Adrenal gland (tissue), 12 donors: ENCODE results near the gene ALKBH8. TPM values are rescaled to one million over a fixed set of nuclear protein-coding genes. Genes with fewer than 3 reads are reported as not detected.
A peak's percentile ranks its signal among the peaks of the same experiment; 100 is the strongest.

Experiments
- DNase-seq, 7 donors: peaks; one replicate each; pipeline ENCODE4 v3.0.0-alpha.2; 2019 to 2020
- H3K27ac ChIP-seq, 5 donors: fragments of 200-600 bp; sonication (generic) in 4 of 5; 1 replicate in 3 of 5; 2 replicates in 2 of 5; pipeline versions ENCODE4 v1.5.1 to v1.8.0; 2016 to 2020; ENCODE audit warnings: mild to moderate bottlenecking in 1 of 5
- H3K27me3 ChIP-seq: fragments of 200-600 bp; 2 replicates; pipeline ENCODE4 v1.8.0; 2021
- H3K36me3 ChIP-seq, 2 donors: fragments of 200-600 bp; replicated peaks in 1 of 2; 1 replicate in 1 of 2; 2 replicates in 1 of 2; pipeline versions ENCODE4 v1.5.1 to v1.8.0; 2018 to 2022
- H3K4me1 ChIP-seq, 2 donors: fragments of 200-600 bp; replicated peaks in 1 of 2; 1 replicate in 1 of 2; 2 replicates in 1 of 2; pipeline versions ENCODE4 v1.5.1 to v1.8.0; 2018 to 2021
- H3K4me3 ChIP-seq, 4 donors: fragments of 200-600 bp; sonication (generic) in 3 of 4; one replicate each; pipeline ENCODE4 v1.5.1; 2016 to 2018
- H3K9me3 ChIP-seq, 3 donors: fragments of 200-600 bp; sonication (generic) in 1 of 3; replicated peaks in 1 of 3; 1 replicate in 2 of 3; 2 replicates in 1 of 3; pipeline versions ENCODE4 v1.5.1 to v1.8.0; 2016 to 2021
- CTCF ChIP-seq, 6 experiments: fragments of 450-650 bp in 4 of 6; fragments of 200-600 bp in 2 of 6; sonication (generic) in 1 of 6; IDR thresholded peaks; 1 replicate in 5 of 6; 2 replicates in 1 of 6; pipeline versions ENCODE4 v1.5.1 to v1.8.0; 2016 to 2021; ENCODE audit warnings: antibody characterized with exemption in 6 of 6, mild to moderate bottlenecking in 2 of 6, moderate library complexity in 1 of 6
- POLR2A ChIP-seq, 2 donors: fragments of 450-650 bp; IDR thresholded peaks; one replicate each; pipeline ENCODE4 v1.6.1; 2017; ENCODE audit warnings: antibody characterized with exemption in 2 of 2, mild to moderate bottlenecking in 2 of 2, moderate library complexity in 1 of 2
- WGBS, 4 donors: extraction: QIAGEN DNeasy Blood & Tissue Kit in 2 of 4; methylation state at CpG; one replicate each; pipeline versions ENCODE4 v1.1.5 to v1.1.7; 2013 to 2017; 5-methylcytosine and 5-hydroxymethylcytosine counted together
- intact Hi-C, 2 donors: fragments of 100-400 bp; cut with DNase I; formaldehyde crosslinking; loops; one replicate each; pipeline versions ENCODE4 v1.14.1 to v1.15.0; 2022 to 2023
- polyA plus RNA-seq, 3 donors: library from polyadenylated mRNA; stranded (reverse); fragments of 200-250 nt in 2 of 3; fragments of 350-450 nt in 1 of 3; fragmentation: Illumina TruSeq in 1 of 3; extraction: RNeasy Lipid Tissue Mini Kit (QIAGEN cat#74804) in 1 of 3; gene quantifications; one replicate each; pipeline ENCODE4 v1.2.3, GENCODE V29; 2013 to 2014
- total RNA-seq, 9 donors: library from RNA; depleted of rRNA in 4 of 9; stranded (reverse); fragments of >200 nt in 4 of 9; fragments of 120-200 nt in 1 of 9; fragmentation: NEBNext Ultra II Directional in 1 of 9; extraction: Animal tissue kit (Norgen Biotek cat#: 25700) in 1 of 9; gene quantifications; one replicate each; pipeline versions ENCODE4 v1.1.0 to v1.2.4, GENCODE V29; 2013 to 2023
- donor health status: healthy with polysubstance abuse.
- donor health status: Bipolar disorder and iron deficiency.
- donor health status: DM: yes; HTN: yes; CAD: no.
- donor health status: DM: no; HTN: no; CAD: no.
- donor health status: DM: no; HTN: no; CAD: no.
- donor health status: DM: yes; HTN: yes; CAD: no.

The ALKBH8 gene
- total and polyA plus RNA-seq, 12 donors = 2.5 to 9.5 (median 5.5) TPM

- Histone ChIP-seq H3K9me3 (no peaks in the 10 kb centered on the region), H3K4me1 (no peaks in the 10 kb centered on the region), H3K36me3 (no peaks in the 10 kb centered on the region), H3K4me3 (no peak overlapping the region), H3K27ac (no peak overlapping the region), H3K27me3 (no peaks in the 10 kb centered on the region)
- peak in 2 of 7 donors; percentile 24 to 38 for DNase-seq
- no peak for TF ChIP-seq CTCF (IDR thresholded peaks at IDR 0.05)
- TF ChIP-seq POLR2A (IDR thresholded peaks at IDR 0.05) = no peak
- 83 to 100% (median 93%) methylated on average over 1 of the region's 1 CpG for WGBS, 4 donors
- intact Hi-C loops = no loop called here
Measured at GRCh38 chr11:107493117-107493516, 72.4 kb downstream of the ALKBH8 start.

DNA sequence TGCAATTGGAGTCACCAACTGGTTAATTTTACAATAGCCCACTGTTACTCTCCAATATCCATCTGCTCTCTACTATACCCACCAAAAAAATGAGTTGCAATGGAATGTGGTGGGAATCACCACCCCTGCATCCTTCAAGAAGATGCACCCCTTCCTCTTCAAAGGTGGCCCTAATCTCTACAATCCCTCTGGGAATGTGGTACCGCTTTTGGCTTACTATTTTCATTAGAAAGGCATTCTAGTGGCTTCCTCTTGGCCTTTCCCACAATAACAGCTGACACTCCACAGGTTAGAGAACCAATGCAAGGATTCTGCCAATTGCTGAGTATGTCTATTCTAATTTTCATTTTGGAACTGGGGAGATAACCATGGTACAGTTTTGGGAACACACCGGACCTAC is 74.7 kb downstream of the ALKBH8 start:
- intact Hi-C loops = no loop called here
- Histone ChIP-seq H3K36me3 (no peaks in the 10 kb centered on the region), H3K9me3 (no peaks in the 10 kb centered on the region), H3K27me3 (peaks cover 4% of the 10 kb centered on the region), H3K27ac (no peak overlapping the region), H3K4me1 (no peaks in the 10 kb centered on the region), H3K4me3 (no peak overlapping the region)
- DNase-seq = no peak
- 90 to 98% (median 92%) methylated on average over 2 of the region's 2 CpGs for WGBS, 4 donors
- TF ChIP-seq CTCF (IDR thresholded peaks at IDR 0.05) = no peak
- no peak for TF ChIP-seq POLR2A (IDR thresholded peaks at IDR 0.05)

DNA sequence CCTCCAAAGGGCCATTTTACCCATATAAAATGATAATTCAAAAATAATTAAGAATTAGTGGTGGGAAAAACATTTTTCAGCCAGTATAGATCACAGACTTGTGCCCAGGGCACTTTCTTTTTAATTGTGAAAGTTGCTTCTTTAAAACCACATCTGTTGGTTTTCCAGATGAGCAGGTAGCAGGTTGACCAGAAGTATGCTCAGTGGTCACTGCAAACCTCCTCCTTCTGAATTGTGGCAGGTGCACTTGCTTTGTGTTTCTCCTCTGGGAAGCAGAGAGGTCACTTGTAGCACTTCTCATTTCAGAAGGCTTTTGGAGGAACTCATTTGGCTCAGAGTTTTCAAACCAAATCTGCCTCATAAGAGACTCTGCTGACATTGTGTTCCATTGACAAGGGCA is 83.3 kb downstream of the ALKBH8 start:
- TF ChIP-seq CTCF (IDR thresholded peaks at IDR 0.05) = no peak
- no peak for TF ChIP-seq POLR2A (IDR thresholded peaks at IDR 0.05)
- no peak overlapping the region for H3K27ac ChIP-seq

GRCh38 chr11:107478922-107479321 is 86.6 kb downstream of the ALKBH8 start:
- intact Hi-C loops = no loop called here

More for the DNA sequence above, 83.3 kb downstream of the ALKBH8 start:
- Histone ChIP-seq H3K36me3 (no peaks in the 10 kb centered on the region), H3K27me3 (peaks cover 7% of the 10 kb centered on the region), H3K4me1 (no peaks in the 10 kb centered on the region), H3K9me3 (no peaks in the 10 kb centered on the region), H3K4me3 (no peak overlapping the region)
- no peak for DNase-seq
- intact Hi-C loops = no loop called here

More at GRCh38 chr11:107478922-107479321, 86.6 kb downstream of the ALKBH8 start:
- peaks cover 11% of the 10 kb centered on the region for H3K27me3 ChIP-seq
- no peak for DNase-seq
- no peaks in the 10 kb centered on the region for H3K4me1 ChIP-seq
- no peak overlapping the region for H3K4me3 ChIP-seq
- TF ChIP-seq POLR2A (IDR thresholded peaks at IDR 0.05) (no peak), CTCF (IDR thresholded peaks at IDR 0.05) (no peak)
- H3K36me3 ChIP-seq = no peaks in the 10 kb centered on the region
- no peaks in the 10 kb centered on the region for H3K9me3 ChIP-seq
- no peak overlapping the region for H3K27ac ChIP-seq
